MM.1S (cell line): Measurements from ENCODE around the gene MUC5B.

Experiments
- EZH2phosphoT487 ChIP-seq: fragments of 300-600 bp; sonication (generic); IDR thresholded peaks from 2 replicates; pipeline ENCODE4 v1.6.1; 2018; ENCODE audit warnings: antibody characterized with exemption, low read length
- TF ChIP-seq, protein P1 (sequence below): fragments of 300-600 bp; sonication (generic); IDR thresholded peaks from 2 replicates; pipeline ENCODE4 v1.5.1; 2016; ENCODE audit warnings: antibody characterized with exemption, low read length, mixed read lengths

DNA sequence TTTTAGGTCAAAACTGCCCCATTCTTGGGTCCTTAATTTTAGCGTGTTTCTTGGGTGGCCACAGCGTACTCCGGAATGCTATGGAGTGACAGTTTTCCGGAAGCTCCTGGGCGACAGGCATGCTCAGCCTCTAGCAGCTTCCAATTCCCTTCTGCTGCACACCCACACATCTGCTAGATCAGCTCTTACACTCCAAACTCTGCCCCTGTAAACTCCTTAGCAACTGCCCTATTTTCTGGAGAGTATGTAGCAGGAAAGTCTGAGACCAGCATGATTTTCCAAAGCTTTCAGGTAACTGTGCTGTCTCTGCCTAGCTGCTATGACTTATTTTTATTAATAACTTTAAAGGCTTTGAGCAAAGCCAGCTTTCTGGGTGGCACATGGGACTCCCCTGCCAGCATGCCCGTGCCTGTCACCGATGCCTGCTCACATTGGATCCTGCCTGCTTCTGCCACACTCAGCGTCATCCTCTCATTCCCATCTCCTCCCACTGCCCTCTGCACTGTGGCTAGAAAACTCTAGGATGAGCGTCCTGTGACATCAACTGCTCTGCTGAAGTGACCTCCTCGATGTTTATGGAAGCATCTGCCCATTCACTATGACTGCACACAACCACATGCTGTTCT is 69.3 kb downstream of the MUC5B start:
- TF ChIP-seq, protein P1, sequence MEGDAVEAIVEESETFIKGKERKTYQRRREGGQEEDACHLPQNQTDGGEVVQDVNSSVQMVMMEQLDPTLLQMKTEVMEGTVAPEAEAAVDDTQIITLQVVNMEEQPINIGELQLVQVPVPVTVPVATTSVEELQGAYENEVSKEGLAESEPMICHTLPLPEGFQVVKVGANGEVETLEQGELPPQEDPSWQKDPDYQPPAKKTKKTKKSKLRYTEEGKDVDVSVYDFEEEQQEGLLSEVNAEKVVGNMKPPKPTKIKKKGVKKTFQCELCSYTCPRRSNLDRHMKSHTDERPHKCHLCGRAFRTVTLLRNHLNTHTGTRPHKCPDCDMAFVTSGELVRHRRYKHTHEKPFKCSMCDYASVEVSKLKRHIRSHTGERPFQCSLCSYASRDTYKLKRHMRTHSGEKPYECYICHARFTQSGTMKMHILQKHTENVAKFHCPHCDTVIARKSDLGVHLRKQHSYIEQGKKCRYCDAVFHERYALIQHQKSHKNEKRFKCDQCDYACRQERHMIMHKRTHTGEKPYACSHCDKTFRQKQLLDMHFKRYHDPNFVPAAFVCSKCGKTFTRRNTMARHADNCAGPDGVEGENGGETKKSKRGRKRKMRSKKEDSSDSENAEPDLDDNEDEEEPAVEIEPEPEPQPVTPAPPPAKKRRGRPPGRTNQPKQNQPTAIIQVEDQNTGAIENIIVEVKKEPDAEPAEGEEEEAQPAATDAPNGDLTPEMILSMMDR: no peak
- no peak for TF ChIP-seq EZH2phosphoT487
